ENCODE measurements around the gene YIF1B.

Gene YIF1B

GRCh38 chr19:38303517-38304351, 12.0 kb downstream of the YIF1B start, which contains the start of gene C19orf33:
C19orf33 (plus strand) TSS chr19:38304251; CDS start chr19:38304262, 11 bp downstream.
- DNase-seq: no peak

DNA sequence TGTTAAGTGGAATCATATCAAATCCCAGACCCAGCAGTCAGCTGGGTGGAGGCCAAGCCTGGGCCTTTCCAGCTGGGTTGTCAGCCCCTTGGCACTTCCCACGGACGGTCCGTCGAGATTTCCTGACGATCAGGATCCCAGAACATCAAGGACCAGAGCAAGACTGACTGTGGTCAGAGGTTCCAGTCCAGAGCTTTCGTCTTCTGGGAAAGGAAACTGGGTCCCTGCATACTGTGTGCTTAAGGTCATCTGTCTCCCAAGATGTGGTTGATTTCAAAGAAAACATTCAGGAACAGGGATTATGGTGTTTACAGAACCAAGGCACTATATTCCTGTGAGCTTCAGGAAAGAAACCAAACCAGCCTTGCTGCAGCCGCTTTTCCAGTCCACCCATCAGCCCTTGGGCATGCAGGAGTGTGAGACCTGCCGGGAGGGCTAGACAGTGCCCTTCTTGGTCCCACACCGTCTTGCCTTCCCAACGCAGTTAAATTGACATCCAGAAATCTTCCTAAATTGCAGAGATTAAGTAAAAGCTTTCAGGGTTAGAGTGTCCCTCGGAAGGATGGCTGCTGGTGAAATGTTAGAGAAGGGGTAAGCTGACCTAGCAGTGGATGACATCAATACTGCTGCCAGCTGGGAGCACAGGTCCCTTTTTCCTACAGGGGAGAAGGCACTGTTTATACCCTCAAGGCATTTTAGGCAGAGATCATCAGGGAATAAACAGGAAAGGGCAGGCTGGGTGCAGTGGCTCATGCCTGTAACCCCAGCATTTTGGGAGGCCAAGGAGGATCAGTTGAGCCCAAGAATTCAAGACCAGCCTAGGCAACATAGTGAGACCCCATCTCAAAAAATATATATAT, 16.7 kb downstream of the YIF1B start:
- DNase-seq: no peak

DNA sequence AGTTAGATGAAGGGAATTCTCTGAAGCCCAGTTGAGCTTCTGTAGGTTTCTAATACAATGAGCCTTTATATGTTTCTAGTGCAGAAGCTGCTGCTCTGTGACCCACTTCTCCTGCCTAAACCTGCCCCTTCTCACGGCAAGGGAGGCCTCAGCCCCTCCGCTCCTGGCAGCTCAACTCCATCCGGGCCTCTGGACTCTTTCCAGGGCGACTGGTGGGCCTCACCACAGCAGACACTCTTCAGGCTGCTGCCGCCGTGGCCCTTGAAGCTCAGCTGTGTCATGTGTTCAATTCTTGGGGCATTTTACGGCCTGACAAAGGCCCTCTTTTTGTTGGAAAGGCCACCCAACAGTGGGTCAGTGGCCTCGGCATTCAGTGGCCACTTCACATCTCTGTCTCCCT, 21.7 kb downstream of the YIF1B start:
- no peak for DNase-seq

DNA sequence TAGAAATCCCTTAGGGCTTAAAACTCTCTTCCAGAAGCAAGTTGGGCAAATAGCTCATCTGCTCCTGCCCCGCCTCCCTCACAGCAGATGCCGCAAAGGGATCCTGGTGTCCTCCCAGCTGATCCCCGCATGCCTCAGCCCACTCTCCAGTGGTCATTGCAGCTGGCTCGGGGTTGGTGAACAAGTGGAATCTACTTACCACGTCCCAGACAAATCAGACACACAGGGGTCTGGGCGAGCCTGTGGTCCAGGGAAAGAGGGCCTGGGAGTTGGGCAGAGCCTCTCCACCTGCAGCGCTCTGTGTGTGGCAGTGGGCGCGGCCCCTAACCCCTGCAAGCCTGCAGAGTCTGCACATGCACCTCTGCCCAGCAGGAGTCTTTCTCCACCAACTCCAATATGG, 22.5 kb downstream of the YIF1B start:
- no peak for DNase-seq

GRCh38 chr19:38291855-38292254, 23.9 kb downstream of the YIF1B start:
- no peak for DNase-seq

DNA sequence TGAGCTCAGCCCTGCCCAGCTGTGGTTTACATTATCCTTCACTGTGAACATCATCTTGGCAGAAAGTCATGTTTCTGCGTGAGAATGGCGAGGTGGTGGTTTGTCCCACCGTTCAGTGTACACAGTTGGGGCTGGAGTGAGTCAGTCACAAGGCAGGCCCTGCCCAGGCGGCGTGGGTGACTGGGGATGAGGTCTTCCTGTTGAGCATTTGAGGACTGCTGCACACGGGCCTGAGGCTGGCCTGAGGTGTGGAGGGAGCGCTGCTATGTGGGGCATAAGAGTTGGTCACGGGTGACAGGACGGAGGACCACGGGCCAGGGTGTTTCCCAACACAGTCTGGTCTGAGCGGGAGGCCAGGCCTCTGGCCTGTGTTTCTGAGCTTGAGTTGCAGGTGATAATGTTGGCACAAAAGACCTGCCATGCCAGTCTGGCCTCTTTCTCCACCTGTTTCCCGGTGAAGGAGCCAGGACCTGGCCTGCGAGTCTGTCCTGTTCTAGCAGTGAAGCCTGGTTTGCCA, 25.1 kb downstream of the YIF1B start:
- DNase-seq: no peak

DNA sequence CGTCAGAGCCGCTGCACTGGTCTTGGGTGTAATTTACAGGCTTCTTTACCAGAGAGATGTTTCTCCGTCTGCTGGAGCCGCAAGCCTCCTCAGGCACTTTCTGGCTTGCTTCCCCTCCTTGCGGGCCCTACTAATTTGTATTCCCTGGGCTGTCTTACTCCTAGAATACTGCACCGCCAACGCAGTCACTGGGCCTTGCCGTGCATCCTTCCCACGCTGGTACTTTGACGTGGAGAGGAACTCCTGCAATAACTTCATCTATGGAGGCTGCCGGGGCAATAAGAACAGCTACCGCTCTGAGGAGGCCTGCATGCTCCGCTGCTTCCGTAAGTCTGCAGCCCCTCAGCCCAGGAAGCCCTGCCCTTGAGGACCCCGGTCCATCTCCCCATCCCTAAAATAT, 25.8 kb downstream of the YIF1B start:
- no peak for DNase-seq

GRCh38 chr19:38288123-38288855, 27.5 kb downstream of the YIF1B start:
- no peak for DNase-seq

DNA sequence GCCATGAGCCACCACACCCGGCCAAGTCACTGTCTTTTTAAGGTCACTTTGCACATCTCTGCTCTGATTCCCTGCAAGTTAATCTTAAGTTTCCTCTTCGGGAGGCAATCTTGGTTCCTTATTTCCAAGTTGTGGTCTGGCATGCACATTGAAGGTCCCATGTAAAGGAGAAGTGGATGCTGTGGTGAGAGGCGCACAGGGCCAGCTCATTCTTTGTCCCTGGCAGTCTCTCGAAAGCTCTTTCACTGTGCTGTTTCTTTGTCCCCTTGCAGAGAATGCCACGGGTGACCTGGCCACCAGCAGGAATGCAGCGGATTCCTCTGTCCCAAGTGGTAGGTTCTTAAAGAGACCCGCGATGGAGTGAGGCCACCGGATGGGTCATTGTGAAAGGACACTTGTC, 28.1 kb downstream of the YIF1B start:
- DNase-seq: no peak

GRCh38 chr19:38285567-38285966, 30.2 kb downstream of the YIF1B start:
- no peak for DNase-seq

DNA sequence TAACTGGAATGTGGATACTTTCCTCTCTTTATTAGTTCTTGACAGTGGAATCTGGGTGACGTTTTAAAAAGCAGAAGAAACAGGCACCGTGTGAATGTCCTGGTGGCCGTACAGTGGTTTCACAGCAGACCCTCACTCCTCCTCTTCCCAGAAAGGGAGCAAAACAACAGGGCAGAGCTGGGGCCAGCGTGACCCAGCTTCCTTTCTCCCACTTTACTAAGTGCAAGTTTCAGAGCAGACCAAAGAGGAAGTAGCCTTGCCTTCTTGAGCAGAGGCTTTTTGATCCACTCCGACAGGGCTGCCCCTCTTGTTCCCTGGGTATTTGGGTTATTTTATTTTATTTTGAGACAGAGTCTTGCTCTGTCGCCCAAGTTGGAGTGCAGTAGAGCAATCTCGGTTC, 31.3 kb downstream of the YIF1B start:
- DNase-seq: no peak

- DNase-seq: no peak
Observed at GRCh38 chr19:38283271-38283670, 32.5 kb downstream of the YIF1B start.

GRCh38 chr19:38281811-38282566, 33.8 kb downstream of the YIF1B start:
- no peak for DNase-seq

DNA sequence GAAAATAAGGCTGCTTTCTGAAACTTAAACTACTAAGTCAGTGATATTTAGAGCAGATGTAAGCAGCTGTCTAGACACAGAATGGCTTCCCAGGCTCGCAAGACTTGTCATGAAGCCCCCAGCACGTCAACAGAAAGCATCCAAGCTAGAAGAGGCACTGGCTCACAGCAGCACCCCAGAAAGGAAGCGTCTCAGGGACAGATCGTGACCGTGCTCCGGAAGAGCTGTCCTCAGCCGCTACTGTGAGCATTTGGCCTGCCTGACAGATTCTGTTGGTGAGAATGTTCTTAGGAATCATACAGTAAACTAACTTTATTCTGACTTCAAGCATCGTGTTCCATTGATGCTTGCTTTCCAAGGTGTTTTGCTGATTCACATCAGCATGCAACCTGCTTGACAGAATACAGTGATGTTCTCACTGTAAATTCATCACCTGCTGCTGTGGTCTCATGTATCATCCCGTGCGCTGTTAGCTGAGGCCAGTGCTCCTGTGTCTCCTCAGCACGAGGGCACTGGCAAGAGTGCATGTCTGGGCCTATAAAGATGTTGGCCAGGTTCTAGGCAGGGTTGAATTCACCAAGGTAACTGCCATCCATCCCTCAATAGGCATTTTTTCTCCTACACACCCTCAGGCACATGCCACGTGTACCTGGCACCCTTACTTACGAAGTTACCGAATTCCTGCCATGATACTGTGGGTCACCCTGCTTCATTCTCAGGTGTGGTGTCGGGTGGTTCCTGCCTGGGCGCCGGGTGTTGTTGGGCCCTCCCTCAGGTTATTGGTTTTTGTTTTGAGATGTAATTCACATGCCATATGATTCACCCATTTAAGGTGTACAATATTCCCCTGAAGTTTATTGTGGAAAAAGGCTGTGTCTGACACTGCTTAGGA, 35.5 kb downstream of the YIF1B start:
- DNase-seq: no peak

DNA sequence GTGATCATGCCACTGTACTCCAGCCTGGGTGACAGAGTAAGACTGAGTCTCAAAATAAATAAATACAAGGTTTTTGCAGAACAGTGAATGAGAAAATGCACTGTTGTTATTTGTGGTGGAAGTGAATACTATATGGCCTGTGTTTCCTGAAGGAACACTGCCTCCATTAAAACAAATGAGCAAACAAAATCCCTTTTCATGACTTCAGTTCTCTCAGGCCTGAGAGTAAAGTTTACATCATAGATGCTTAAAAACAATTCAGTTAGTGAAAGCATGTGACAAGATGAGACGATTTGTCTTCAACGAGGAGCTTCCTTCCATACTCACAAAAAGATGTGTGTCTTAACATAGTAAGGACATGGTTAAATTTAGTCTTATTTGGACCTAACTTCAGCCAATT, 37.0 kb downstream of the YIF1B start:
- no peak for DNase-seq

DNA sequence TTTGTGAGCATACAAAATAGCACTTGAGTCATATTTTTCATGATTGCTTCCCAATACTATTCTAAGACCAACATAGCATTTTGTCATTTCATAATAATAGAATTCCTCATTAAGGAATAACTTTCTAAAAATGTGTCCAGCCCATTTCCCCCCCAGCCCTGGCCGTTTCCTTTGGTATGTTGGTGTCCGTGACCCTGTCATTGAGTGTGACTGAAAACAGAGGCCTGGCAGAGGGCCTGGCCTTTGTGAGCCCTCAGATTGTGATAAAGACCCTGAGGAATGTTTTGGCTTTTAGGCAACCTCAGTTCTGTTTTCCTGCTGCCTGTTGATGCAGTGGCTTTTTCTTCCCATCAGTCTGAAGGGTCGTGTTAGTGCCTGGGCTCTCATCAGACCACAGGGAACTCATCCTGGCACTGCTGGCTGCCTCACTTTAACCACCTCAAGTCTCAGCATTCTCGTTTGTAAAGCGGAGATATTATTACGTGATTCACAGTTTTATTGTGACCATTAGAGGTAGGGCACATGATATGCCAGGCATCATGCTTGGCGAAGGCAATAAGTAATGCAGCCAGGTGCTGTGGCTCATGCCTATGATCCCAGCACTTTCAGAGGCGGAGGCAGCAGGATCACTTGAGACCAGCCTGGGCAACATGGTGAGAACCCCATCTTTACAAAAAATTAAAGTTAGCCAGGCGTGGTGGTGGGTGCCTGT, 37.6 kb downstream of the YIF1B start:
- DNase-seq: no peak

- no peak for DNase-seq
Observed at GRCh38 chr19:38277549-38277948, 38.2 kb downstream of the YIF1B start.

- no peak for DNase-seq
Observed at GRCh38 chr19:38276942-38277517, 38.7 kb downstream of the YIF1B start.

GRCh38 chr19:38274739-38275138, 41.0 kb downstream of the YIF1B start:
- no peak for DNase-seq

GRCh38 chr19:38273499-38273898, 42.2 kb downstream of the YIF1B start:
- no peak for DNase-seq
